NCI-H748 (cell line): Measurements from ENCODE around the gene GAS2.

Experiments used
- DNase-seq: peaks from one replicate; lab custom pipeline; 2025; ENCODE audit not compliant: unreplicated experiment; lab: John Stamatoyannopoulos, UW

Gene GAS2

GRCh38 chr11:22859756-22860155, 193.3 kb downstream of the GAS2 start:
- DNase-seq = no peak

DNA sequence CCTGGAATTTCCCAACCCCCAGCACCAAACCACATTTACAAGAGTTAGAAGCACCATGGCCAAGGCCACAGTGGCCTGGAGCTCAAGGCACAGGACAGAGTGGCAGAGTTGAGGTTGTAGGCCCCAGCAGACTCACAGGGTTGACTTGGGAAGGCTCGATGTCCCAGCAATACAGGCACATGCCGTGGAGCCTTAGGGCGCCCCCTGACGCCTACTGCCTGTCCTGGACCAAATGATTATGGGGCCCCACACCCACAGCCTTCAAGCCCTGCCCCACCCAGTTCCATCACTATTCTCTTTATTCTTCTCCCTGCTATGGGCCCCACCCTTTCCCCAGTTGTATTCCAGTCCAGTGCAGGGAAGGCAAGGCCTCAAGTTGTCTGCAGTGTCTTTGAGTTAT, 193.8 kb downstream of the GAS2 start, which contains the start of gene CCDC179:
TSS of gene CCDC179 (minus strand) at position 234 of the 400 bp plus-strand sequence. CDS start at position 181, 53 bp downstream.
- DNase-seq = no peak
